AG09309 (cell line): ENCODE data around the gene IRX4.

Experiments
- DNase-seq: peaks from one replicate; pipeline ENCODE4 v3.0.0-alpha.2; 2010; ENCODE audit warnings: low read depth
- H3K4me3 ChIP-seq: 2 replicates; pipeline ENCODE4 v1.5.1; 2011; ENCODE audit warnings: mild to moderate bottlenecking, low read depth, low read length, moderate library complexity; ENCODE audit not compliant: control insufficient read depth
- CTCF ChIP-seq: IDR thresholded peaks from 2 replicates; pipeline ENCODE4 v1.5.1; 2011; ENCODE audit warnings: mild to moderate bottlenecking, low read depth, low read length, inconsistent platforms; ENCODE audit not compliant: insufficient read depth, control insufficient read depth; ENCODE audit errors: missing control alignments

The IRX4 gene

DNA sequence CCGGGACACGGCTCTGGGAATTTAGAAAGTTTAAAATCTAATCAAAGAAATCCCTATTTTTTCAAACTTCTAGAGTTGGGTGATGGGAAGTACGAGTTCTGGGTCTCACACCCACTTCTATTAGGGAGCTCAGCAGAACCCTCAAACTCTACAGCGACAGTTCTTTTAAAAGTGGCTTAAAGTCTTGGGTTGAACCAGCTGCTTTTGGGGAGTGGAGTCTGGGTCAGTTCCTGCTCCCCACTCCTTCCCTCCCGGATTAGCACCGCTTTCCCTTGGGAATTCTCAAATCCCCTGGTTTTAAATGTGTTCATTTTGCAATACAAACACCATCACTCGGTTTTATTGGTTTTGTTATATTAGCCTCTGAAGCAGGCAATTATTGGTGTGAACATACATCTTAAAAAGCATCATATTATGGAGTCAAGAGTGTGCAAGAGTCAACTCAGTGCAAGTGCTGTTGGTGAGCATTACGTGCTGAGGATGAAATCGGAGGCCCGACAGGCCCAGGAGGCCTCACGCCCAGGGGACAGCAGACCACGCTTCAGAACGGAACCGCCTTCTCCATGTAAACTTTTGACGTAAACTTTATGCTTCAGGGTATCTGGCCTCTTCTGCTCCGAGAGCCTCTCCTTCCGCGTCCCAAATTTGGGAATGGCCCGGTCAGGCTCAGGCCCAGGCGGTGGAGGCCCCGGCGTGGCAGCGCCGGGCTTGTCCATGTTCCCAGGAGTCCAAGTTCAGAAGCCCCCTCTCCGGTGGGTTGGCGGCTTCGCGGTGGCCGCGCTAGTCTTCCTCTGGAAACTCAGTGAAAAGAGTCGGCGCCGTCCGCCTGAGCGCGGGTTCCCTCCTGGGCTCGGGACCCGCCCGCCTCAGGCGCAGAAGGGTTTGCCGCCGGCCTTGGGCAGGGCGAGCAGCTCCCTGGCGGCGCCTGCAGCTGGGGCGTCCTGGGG is 5.3 kb downstream of the IRX4 start:
- no peak overlapping the region for H3K4me3 ChIP-seq
- no peak for DNase-seq
- no peak for TF ChIP-seq CTCF

DNA sequence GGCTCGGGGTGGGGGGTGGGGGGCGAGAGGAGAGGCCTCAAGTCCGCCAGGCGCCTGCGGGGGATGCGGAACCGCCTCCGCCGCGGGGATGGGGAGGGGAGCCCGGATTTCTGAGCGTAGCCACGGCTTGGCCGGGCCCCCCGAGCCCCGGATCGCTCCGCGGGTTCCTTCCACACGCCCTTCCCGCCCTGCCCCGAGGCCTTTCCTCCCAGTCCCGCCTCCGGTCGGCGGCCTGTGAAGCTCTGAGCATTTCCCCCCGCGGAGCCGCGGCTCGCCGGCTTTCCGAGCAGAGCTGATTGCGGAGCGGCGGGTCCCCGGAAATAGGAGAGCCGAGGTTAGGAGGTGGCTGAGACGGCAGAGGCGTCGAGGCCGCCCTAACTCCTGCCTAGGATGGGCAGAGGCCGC is 6.1 kb downstream of the IRX4 start:
- no peak overlapping the region for H3K4me3 ChIP-seq
- DNase-seq = no peak
- TF ChIP-seq CTCF = no peak

GRCh38 chr5:1875843-1876659 is 6.7 kb downstream of the IRX4 start:
- no peak for DNase-seq
- TF ChIP-seq CTCF = no peak
- H3K4me3 ChIP-seq = no peak overlapping the region

GRCh38 chr5:1875281-1875842 is 7.4 kb downstream of the IRX4 start:
- DNase-seq = no peak
- TF ChIP-seq CTCF = no peak
- H3K4me3 ChIP-seq = no peak overlapping the region

DNA sequence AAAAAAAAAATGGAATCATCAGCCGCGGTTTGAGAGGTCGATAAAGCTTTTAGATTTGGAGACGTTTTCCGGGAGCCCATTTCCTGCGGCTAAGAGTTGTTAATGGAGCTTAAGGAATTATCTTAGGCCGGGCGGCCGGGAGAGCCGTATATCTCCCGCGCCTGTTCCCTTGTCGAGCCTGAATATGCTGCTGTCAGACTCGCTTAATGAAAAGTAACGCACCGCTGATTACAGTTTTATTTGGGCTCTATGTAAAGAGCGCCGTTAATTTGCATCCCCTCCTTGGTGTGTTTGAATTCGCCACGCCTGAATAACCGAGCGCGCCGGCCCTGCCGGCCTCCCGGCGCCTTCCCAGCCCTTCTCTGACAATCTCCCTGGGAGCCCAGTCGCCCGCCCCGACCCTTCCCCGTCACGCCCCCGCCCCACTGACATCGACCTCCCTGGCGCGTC is 7.9 kb downstream of the IRX4 start:
- no peak for TF ChIP-seq CTCF
- no peak overlapping the region for H3K4me3 ChIP-seq
- DNase-seq = no peak

GRCh38 chr5:1874348-1874747 is 8.4 kb downstream of the IRX4 start:
- no peak for TF ChIP-seq CTCF
- DNase-seq = no peak
- H3K4me3 ChIP-seq = no peak overlapping the region
